ENCODE results near the gene HLTF. TPM values are rescaled to one million over a fixed set of nuclear protein-coding genes. Genes with fewer than 3 reads are reported as not detected.
A peak's percentile ranks its signal among the peaks of the same experiment; 100 is the strongest.
"Not testable (repeated sequence)": the region's sequence is repeated elsewhere in the genome, so short reads cannot be mapped to it uniquely, and the experiment has no call there.

HLTF gene
- total RNA-seq, 2 donors from 2014 or later, result 12.3 to 16.4 TPM

GRCh38 chr3:148992635-148993255, 93.6 kb downstream of the HLTF start:
- H3K36me3 ChIP-seq, result peaks cover 3% of the 10 kb centered on the region
- H3K4me3 ChIP-seq, result peak overlapping the region; percentile 81
- H3K4me1 ChIP-seq, result no peaks in the 10 kb centered on the region
- TF ChIP-seq CTCF (IDR thresholded peaks at IDR 0.05), result no peak
- no peaks in the 10 kb centered on the region for H3K27me3 ChIP-seq
- peak overlapping the region in 1 of 2 donors; percentile 72 for H3K9ac ChIP-seq (ENCODE audit: low read depth in 2 of 2, low read length in 2 of 2)
- DNase-seq, result no peak
- intact Hi-C loops (cut with DNase I), result loop anchor here (10.0 kb wide), 1 partner anchor 92 kb away; the partner anchor contains the start of gene HLTF
- H3K9me3 ChIP-seq, result no peaks in the 10 kb centered on the region
- no peak overlapping the region for H3K27ac ChIP-seq

DNA sequence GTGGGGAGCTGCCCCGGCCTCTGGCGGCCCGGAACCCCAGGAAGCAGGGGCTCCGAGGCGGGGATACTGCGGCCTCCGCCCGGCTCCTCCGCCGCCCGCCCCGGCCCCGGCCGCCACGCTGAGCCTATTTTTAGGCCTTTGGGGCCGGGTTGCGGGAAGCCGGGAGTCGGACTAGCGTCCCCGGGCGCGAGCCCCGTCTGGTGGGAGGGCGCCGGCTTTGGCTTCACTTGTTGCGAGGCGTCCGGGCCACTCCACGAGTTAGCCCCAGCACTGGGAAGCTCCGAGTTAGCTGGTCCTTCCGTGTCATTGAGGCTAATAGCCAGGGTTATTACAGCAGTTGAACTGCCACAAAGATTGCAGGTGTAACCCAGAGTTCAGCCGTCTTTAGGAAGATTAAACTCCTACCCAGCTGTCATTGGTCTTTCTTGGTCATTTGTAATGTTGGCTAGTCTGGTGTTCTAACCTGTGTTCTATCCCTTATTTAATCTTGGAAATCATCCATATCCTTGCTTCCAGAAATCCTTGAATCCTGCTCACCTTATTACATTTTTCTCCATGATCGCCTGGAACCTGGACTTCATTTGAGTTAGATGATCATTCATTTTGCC, 94.2 kb downstream of the HLTF start:
- Histone ChIP-seq H3K9ac (ENCODE audit: low read depth in 2 of 2, low read length in 2 of 2) (peak overlapping the region; percentile 72 to 98), H3K27ac (peak overlapping the region; percentile 81), H3K4me1 (no peaks in the 10 kb centered on the region), H3K9me3 (no peaks in the 10 kb centered on the region), H3K27me3 (no peaks in the 10 kb centered on the region), H3K36me3 (peaks cover 3% of the 10 kb centered on the region), H3K4me3 (peak overlapping the region; percentile 81)
- DNase-seq, result peak; percentile 44
- intact Hi-C loops (cut with DNase I), result loop anchor here (10.0 kb wide), 1 partner anchor 93 kb away; the partner anchor contains the start of gene HLTF
- no peak for TF ChIP-seq CTCF (IDR thresholded peaks at IDR 0.05)

DNA sequence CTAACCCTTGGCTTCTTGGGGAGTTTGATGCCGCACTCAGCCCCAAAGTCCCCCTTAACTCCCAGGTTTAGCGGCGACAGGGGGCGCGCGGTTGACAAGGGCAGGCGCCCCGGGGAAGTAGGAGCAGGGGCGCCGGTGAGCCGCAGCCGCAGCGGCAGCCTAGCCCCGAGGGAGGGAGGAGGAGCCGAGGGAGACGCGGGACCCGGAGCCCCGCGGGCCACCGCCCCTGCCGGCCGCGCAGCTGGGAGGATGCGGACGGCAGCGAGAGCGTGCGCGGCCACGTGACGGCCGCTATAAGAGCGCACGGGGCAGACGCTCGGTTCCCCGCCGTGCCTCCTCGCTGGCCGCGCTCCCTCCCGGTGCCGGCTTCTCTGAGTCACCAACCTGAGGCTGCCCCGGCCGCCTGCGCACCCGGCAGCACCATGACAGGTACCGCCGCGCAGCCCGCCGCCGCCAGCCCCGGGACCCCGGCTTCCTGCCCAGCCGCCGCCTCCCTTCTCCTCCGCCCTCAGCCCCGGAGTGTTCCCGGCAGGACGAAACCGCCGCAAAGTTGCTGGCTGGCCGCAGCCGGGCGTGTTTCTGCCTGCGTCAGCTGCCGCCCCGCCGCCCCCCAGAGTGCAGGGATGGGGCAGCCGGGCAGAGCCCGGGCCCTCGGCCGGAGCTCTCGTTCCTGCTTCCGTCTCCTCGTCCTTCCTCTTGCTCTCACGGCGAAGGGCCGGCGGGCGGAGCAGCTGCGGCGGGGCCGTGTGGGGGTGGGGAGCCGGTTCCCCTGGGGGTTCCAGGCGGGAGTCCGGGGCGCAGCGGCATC, 94.9 kb downstream of the HLTF start, which contains the start of gene GYG1:
Gene GYG1, plus strand, starts transcription at position 322 of the 808 bp plus-strand sequence. Its CDS starts 101 bp downstream, at position 423.
- intact Hi-C loops (cut with DNase I), result loop anchor here (10.0 kb wide), 1 partner anchor 93 kb away; the partner anchor contains the start of gene HLTF
- peak; percentile 79 for DNase-seq
- H3K27ac ChIP-seq, result peak within 1 kb of the TSS; percentile 81
- no peaks in the 10 kb centered on the region for H3K9me3 ChIP-seq
- TF ChIP-seq CTCF (IDR thresholded peaks at IDR 0.05), result no peak
- peak within 1 kb of the TSS; percentile 81 for H3K4me3 ChIP-seq
- no peaks in the 10 kb centered on the region for H3K27me3 ChIP-seq
- H3K9ac ChIP-seq (ENCODE audit: low read depth in 2 of 2, low read length in 2 of 2), result peak within 1 kb of the TSS; percentile 72 to 98
- H3K4me1 ChIP-seq, result no peaks in the 10 kb centered on the region
- peaks cover 3% of the 10 kb centered on the region for H3K36me3 ChIP-seq

DNA sequence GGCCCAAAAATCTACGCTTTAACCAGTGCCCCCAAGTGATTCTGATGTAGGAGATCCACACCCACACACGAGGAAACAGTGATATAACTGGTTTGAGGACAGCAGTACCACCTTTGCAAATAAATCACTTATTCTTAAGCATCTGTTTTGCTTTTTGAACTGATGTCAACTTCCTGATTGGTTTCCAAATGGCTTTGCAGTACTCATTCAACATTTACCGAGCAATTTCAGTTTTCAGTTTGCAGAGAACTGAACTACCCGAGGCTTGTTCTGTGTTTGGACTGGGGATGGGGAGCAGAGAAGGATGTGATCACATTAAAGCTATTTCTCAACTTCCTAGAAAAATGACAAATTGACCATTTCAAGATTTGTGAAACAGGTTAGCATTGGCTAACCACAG, 96.1 kb downstream of the HLTF start:
- intact Hi-C loops (cut with DNase I), result loop anchor here (10.0 kb wide), 1 partner anchor 95 kb away; the partner anchor contains the start of gene HLTF
- no peak for DNase-seq
- H3K27me3 ChIP-seq, result no peaks in the 10 kb centered on the region
- no peak overlapping the region for H3K9ac ChIP-seq (ENCODE audit: low read depth in 2 of 2, low read length in 2 of 2)
- H3K4me3 ChIP-seq, result no peak overlapping the region
- H3K36me3 ChIP-seq, result no peaks in the 10 kb centered on the region
- TF ChIP-seq CTCF (IDR thresholded peaks at IDR 0.05), result no peak
- no peaks in the 10 kb centered on the region for H3K9me3 ChIP-seq
- H3K4me1 ChIP-seq, result no peaks in the 10 kb centered on the region
- H3K27ac ChIP-seq, result no peak overlapping the region

GRCh38 chr3:148987551-148987950, 98.8 kb downstream of the HLTF start:
- H3K9ac ChIP-seq (ENCODE audit: low read depth in 2 of 2, low read length in 2 of 2); H3K27me3 ChIP-seq; H3K4me3 ChIP-seq; H3K4me1 ChIP-seq; H3K36me3 ChIP-seq; H3K9me3 ChIP-seq; intact Hi-C loops (cut with DNase I); H3K27ac ChIP-seq; DNase-seq: not testable (repeated sequence)
